Head of caudate nucleus (tissue), 42 donors: ENCODE data around the gene B4GALT1.

ENCODE experiments used
- DNase-seq, 42 donors: peaks; one replicate each; pipeline versions ENCODE4 v3.0.0 to v3.0.0-alpha.2; 2020 to 2021; ENCODE audit warnings: mixed read lengths in 7 of 42
- intact Hi-C: fragments of 100-400 bp; cut with DNase I; formaldehyde crosslinking; loops from one replicate; pipeline ENCODE4 v1.15.0; 2022

Gene B4GALT1

GRCh38 chr9:33113799-33114547, 53.2 kb downstream of the B4GALT1 start:
- intact Hi-C loops = no loop called here
- peak in 3 of 42 donors; percentile 3 to 28 (median 11) for DNase-seq

DNA sequence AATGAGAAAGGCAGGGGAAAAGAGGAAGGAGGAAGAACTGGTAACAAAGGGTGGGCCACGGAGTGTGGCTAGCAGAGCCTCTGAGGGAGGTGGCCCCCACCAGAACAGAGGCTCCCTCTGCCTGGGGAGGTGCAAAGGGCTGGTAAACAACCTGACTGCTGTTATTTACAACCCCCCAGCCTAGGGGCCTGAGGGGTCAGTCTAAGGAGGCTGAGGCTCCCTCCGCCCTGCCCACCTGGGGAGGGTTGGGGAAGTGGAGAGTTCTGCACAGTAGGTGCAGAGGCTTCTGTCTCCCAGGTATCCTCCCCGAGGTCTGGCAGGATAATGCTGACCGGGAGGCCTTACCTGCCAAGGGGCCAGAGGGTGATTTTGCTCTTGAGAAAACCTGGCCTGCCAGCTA, 55.0 kb downstream of the B4GALT1 start:
- DNase-seq = peak in 6 of 42 donors; percentile 2 to 17 (median 3)
- intact Hi-C loops = no loop called here

GRCh38 chr9:33111631-33112030, 55.5 kb downstream of the B4GALT1 start:
- DNase-seq = peak in 6 of 42 donors; percentile 5 to 30 (median 12)
- intact Hi-C loops = no loop called here

DNA sequence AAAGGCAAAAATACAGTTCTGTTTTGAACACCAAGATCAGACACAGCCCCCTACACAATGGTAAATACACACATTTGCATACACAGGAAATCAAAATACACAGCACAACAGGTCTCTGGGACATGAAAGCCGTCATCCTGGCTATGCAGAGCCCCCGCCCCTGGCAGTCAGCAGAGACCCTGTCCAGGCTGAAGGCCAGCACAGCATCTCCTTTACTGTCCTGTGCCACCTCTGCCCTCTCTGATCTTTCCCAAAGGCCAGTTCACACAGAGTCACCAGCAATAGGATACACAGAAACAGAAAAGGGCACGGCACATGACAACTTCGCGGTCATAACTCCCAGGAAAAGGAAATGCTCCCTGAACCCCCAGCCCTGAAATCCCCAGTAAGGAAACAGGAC, 56.5 kb downstream of the B4GALT1 start:
- intact Hi-C loops = no loop called here
- peak in 2 of 42 donors; percentile 5 to 11 for DNase-seq

DNA sequence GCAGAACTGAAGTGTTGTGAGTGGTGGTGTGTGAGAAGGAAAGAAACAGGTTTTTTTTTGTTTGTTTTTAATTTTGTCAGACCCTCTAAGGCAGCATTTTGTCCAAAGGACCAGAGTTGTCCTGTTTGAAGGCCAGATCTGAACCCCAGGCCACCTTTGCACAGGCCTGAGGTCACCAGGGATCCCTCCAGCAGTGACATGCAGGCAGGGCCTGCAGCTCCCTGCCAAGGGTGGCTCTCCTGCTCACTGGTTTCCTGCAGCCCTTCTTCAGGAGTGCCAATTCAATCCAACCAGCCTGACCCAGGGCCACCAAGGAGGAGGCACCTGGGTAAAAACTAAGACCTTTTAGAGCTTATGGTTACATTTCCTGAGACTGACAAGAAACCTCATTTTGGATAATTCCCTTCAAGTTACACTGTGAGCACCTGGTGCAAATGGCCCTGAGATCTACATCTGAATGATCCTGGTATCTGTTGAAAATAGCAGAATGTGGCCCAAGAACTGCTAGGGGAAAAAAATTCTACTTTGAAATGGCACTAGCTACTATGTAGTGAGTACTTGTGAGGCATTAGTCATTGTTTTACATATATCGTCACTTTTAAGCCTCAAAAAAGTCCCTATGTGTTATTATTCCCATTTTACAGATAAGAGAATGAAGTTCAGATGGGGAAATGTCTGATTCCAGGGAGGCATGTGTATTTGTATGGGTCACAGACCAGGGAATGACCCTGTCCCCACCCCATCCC, 57.1 kb downstream of the B4GALT1 start:
- intact Hi-C loops = no loop called here

DNA sequence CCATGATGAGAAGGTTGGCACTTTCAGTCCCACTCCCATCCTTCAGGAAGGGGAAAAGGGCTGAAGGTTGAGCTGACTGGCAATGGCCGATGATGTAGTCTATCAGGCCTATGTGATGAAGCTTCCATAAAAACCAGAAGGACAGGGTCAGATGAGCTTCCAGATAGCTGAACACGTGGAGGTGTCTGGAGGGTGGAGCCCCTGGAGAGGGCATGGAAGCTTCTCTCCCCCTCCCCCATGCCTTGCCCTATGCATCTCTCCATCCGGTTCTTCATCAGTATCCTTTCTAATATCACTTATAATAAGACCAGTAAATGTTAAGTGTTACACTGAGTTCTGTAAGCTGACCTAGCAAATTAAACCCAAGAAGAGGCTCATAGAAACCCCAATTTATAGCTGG, 58.0 kb downstream of the B4GALT1 start:
- peak in 1 of 42 donors; percentile 0 for DNase-seq
- intact Hi-C loops = no loop called here

More for the DNA sequence above, 57.1 kb downstream of the B4GALT1 start:
- peak in 1 of 42 donors; percentile 1 for DNase-seq

- intact Hi-C loops = no loop called here
- peak in 1 of 42 donors; percentile 6 for DNase-seq
Measured at GRCh38 chr9:33108472-33108871, 58.7 kb downstream of the B4GALT1 start.

DNA sequence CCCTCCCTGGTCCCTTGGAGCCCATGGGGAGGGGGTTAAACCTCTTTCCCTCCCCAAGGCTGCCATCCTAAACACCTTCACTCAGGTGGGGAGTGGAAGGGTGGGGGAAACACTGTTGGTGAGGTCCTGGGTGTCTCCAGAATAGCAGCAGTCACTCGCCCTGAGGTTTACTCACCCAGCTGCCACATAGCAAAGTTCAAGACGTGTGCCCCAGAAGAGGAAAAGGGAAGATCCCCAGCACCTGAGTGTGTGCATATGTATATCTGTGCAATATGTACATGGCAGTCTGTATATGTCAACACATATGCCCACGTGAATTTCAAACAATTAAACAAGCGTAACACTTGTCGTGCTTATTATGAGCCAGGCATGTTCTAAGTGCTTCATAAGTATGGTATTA, 59.4 kb downstream of the B4GALT1 start:
- peak in 1 of 42 donors; percentile 13 for DNase-seq
- intact Hi-C loops = no loop called here

- intact Hi-C loops = no loop called here
- DNase-seq = peak in 3 of 42 donors; percentile 9 to 20 (median 15)
Measured at GRCh38 chr9:33106827-33107621, 60.1 kb downstream of the B4GALT1 start.

DNA sequence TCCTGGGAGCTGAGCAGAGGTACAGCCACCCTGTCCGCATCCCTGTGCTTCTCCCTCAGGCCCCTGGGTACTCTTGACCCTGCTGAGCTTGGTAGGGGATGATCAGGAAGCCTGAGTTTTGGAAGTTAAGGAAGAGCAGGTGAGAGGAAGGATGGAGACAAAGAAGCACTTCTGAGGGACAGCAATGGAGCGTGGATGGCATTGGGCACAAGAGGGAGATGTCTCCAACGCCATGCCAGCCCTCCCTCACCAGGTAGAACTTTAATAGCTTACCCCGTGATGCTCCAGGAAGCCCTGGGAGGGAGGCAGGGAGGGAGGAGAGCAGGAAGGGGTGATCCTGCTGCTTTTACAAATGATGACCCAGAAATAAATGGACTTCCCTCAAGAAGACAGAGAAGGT, 60.8 kb downstream of the B4GALT1 start:
- peak in 2 of 42 donors; percentile 6 to 8 for DNase-seq
- intact Hi-C loops = no loop called here

GRCh38 chr9:33105959-33106358, 61.2 kb downstream of the B4GALT1 start:
- intact Hi-C loops = no loop called here
- DNase-seq = no peak

GRCh38 chr9:33105504-33105903, 61.6 kb downstream of the B4GALT1 start:
- intact Hi-C loops = no loop called here
- no peak for DNase-seq

DNA sequence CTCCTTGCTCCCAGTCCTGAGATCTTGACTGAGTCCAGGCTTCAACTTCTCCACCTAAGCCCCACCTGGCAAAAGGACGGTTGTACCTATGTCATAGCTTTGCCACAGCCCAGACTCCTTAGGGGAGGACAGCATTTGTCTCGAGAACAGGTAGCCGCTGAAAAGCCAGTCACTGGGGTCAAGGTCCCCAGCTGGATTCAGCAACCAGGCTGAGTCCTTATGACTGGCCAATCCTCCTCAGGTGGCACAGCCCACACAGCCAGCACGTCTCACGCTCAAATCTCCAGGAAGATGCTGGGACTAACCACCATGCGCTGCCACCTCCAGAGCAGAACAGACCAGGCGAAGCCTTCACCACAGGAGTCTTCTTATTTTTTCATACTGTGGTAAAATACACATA, 62.7 kb downstream of the B4GALT1 start:
- intact Hi-C loops = no loop called here
- peak in 3 of 42 donors; percentile 3 to 9 (median 7) for DNase-seq

GRCh38 chr9:33103501-33104281, 63.4 kb downstream of the B4GALT1 start:
- peak in 3 of 42 donors; percentile 6 to 20 (median 11) for DNase-seq
- intact Hi-C loops = no loop called here

DNA sequence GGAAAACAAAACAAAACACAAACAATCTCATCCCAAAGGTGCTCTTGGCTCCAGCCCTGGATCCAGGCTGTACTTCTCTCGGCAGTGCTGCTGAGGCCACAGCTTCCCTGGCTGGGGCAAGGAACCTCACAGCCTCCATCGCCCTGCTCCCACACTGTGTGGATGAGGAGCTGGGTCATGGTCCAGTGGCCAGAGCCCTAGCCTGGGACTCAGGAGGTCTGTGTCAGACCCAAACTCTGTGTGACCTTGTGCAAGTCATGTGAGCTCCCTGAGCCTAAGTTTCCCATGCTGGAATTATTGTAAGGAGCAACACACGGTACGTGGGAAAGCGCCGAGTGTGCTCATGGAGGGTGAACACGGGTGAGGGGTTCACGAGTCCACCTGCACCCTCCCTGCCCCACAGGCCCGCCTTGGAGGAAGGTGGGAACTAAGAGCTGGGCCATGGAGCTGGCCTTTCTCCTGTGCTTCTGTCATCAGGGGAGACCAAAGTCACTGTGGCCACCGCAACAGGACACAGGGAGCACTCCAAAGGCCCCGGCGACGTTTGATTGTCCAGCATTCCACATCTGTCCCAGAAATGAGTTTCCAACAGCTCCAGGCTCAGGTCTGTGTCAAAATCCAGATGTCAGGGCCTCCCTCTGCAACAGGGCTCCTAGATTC, 64.5 kb downstream of the B4GALT1 start:
- peak in 3 of 42 donors; percentile 9 to 35 (median 11) for DNase-seq
- intact Hi-C loops = no loop called here

- intact Hi-C loops = no loop called here
- peak in 10 of 42 donors; percentile 5 to 55 (median 22) for DNase-seq
Measured at GRCh38 chr9:33101104-33101951, 65.8 kb downstream of the B4GALT1 start.

DNA sequence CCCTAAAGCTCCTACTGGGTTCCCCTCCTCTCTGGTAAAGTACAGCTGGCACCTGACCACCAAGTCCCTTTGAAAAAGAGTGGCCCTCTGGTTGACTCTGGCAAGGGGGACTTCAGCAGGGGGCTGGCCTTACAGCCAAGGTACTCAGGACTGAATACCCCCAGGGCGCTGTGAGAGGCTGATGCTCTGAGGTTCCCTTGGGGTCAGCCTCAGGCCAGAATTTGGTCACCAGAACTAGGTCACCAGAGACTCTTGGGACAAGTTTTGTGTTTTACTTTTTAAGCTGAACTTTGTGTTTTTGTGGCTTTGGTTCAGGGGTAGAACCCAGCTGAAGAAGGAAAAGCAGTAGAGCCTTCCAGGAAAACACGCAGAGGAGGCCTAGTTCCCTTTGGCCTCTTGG, 67.4 kb downstream of the B4GALT1 start:
- intact Hi-C loops = no loop called here
- DNase-seq = peak in 1 of 42 donors; percentile 7
